Measurements from ENCODE around the gene OSBPL1A.

DNA sequence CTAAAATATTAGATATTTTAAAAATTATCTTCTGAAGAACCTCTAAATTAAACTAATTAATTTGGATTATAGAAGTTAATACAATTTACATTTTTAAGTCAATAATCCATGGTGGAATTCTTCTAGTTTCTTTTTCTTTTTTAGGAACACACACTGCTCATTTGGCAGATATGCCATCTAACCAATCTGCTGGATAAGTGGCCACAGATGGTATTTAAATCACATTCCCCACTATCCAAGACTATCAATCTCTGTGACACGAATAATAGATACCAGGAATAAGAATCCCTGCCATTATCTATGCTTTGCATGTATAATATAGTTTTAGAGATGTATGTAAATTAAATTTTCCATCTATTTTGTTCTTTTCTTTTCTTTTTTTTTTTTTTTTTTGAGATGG lies 200.2 kb downstream of the OSBPL1A start:
- TF ChIP-seq, protein P1, sequence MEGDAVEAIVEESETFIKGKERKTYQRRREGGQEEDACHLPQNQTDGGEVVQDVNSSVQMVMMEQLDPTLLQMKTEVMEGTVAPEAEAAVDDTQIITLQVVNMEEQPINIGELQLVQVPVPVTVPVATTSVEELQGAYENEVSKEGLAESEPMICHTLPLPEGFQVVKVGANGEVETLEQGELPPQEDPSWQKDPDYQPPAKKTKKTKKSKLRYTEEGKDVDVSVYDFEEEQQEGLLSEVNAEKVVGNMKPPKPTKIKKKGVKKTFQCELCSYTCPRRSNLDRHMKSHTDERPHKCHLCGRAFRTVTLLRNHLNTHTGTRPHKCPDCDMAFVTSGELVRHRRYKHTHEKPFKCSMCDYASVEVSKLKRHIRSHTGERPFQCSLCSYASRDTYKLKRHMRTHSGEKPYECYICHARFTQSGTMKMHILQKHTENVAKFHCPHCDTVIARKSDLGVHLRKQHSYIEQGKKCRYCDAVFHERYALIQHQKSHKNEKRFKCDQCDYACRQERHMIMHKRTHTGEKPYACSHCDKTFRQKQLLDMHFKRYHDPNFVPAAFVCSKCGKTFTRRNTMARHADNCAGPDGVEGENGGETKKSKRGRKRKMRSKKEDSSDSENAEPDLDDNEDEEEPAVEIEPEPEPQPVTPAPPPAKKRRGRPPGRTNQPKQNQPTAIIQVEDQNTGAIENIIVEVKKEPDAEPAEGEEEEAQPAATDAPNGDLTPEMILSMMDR (conservative IDR thresholded peaks at IDR 0.05 in 1 of 2, IDR thresholded peaks at IDR 0.05 in 1 of 2; ENCODE audit: extremely low read depth in 1 of 2, insufficient read depth in 1 of 2, low read depth in 1 of 2, low read length in 2 of 2) = no peak
- TF ChIP-seq EZH2 (IDR thresholded peaks at IDR 0.05; ENCODE audit: borderline replicate concordance, low read length) = no peak

Data from mammary epithelial cell (primary cell).